GM18858 (cell line): ENCODE measurements around the gene RRH.
"Not testable (repeated sequence)": the region's sequence is repeated elsewhere in the genome, so short reads cannot be mapped to it uniquely, and the experiment has no call there.

Experiments
- ATAC-seq: cut with Tn5 transposase; IDR thresholded peaks from one replicate; pipeline ENCODE4 v1.9.1; 2021; ENCODE audit not compliant: unreplicated experiment

The RRH gene

GRCh38 chr4:109836985-109837384 is 9.2 kb downstream of the RRH start:
- ATAC-seq, result no peak

GRCh38 chr4:109846395-109847098 is 18.8 kb downstream of the RRH start:
- no peak for ATAC-seq

GRCh38 chr4:109847896-109848442 is 20.2 kb downstream of the RRH start, which contains the start of gene LRIT3:
Gene LRIT3, plus strand, starts transcription at chr4:109848107. Its CDS starts 95 bp downstream, at chr4:109848202.
- ATAC-seq, result no peak

- no peak for ATAC-seq
Measured at GRCh38 chr4:109848501-109848900, 20.7 kb downstream of the RRH start.

- ATAC-seq, result no peak
Measured at GRCh38 chr4:109850601-109851000, 22.8 kb downstream of the RRH start.

- not testable (repeated sequence) for ATAC-seq
Measured at GRCh38 chr4:109859426-109860300, 31.9 kb downstream of the RRH start.

GRCh38 chr4:109861271-109861670 is 33.5 kb downstream of the RRH start:
- ATAC-seq, result no peak

- ATAC-seq, result no peak
Measured at GRCh38 chr4:109861916-109862511, 34.2 kb downstream of the RRH start.

- ATAC-seq, result no peak
Measured at GRCh38 chr4:109864134-109864533, 36.4 kb downstream of the RRH start.

- no peak for ATAC-seq
Measured at GRCh38 chr4:109870061-109870460, 42.3 kb downstream of the RRH start.

- no peak for ATAC-seq
Measured at GRCh38 chr4:109872065-109872464, 44.3 kb downstream of the RRH start.

GRCh38 chr4:109872950-109873656 is 45.3 kb downstream of the RRH start:
- no peak for ATAC-seq

- ATAC-seq, result no peak
Measured at GRCh38 chr4:109873791-109874514, 46.2 kb downstream of the RRH start.

GRCh38 chr4:109875106-109875505 is 47.3 kb downstream of the RRH start:
- ATAC-seq, result no peak

GRCh38 chr4:109875553-109875952 is 47.8 kb downstream of the RRH start:
- ATAC-seq, result not testable (repeated sequence)

- ATAC-seq, result no peak
Measured at GRCh38 chr4:109876634-109877265, 49.0 kb downstream of the RRH start.

GRCh38 chr4:109877400-109877799 is 49.6 kb downstream of the RRH start:
- ATAC-seq, result peak; percentile 92

GRCh38 chr4:109878355-109878754 is 50.6 kb downstream of the RRH start:
- ATAC-seq, result no peak

- ATAC-seq, result no peak
Measured at GRCh38 chr4:109879081-109879480, 51.3 kb downstream of the RRH start.
